Activated naive CD4-positive, alpha-beta T cell treated with anti-CD3 and anti-CD28 coated beads, Interleukin-2, amount 10 ng/mL, durations not matched to agents 7 days and 5 days (primary cell): ENCODE data around the gene GCN1.
A peak's percentile ranks its signal among the peaks of the same experiment; 100 is the strongest.

Source experiments
- CTCF ChIA-PET: fragments of 350-600 bp; sonication (Branson Sonifier 250); formaldehyde crosslinking; loops from one replicate; lab custom pipeline; 2021; ENCODE audit warnings: antibody characterized with exemption; lab: Charles Lee
- DNase-seq: peaks from one replicate; pipeline ENCODE4 v3.0.0-alpha.2; 2020
- H3K27ac Mint-ChIP-seq: one replicate; pipeline ENCODE4 v1.8.0; 2021; ENCODE audit warnings: mild to moderate bottlenecking, moderate library complexity, mixed read lengths
- H3K27me3 Mint-ChIP-seq: one replicate; pipeline ENCODE4 v1.8.0; 2021; ENCODE audit warnings: mild to moderate bottlenecking, mixed read lengths
- H3K36me3 Mint-ChIP-seq: one replicate; pipeline ENCODE4 v1.8.0; 2021; ENCODE audit warnings: mixed read lengths
- H3K4me1 Mint-ChIP-seq: one replicate; pipeline ENCODE4 v1.8.0; 2021; ENCODE audit warnings: mixed read lengths
- H3K4me3 Mint-ChIP-seq: one replicate; pipeline ENCODE4 v1.8.0; 2021; ENCODE audit warnings: mild to moderate bottlenecking, moderate library complexity, mixed read lengths
- H3K9me3 Mint-ChIP-seq: one replicate; pipeline ENCODE4 v1.8.0; 2021; ENCODE audit warnings: mixed read lengths

The GCN1 gene

GRCh38 chr12:120144215-120144614 lies 50.3 kb downstream of the GCN1 start:
- no peaks in the 10 kb centered on the region for H3K27me3 Mint-ChIP-seq
- H3K4me3 Mint-ChIP-seq, result no peak overlapping the region
- peaks cover 59% of the 10 kb centered on the region for H3K36me3 Mint-ChIP-seq
- no peak overlapping the region for H3K27ac Mint-ChIP-seq
- CTCF ChIA-PET, result no interaction called here
- peaks cover 2% of the 10 kb centered on the region for H3K4me1 Mint-ChIP-seq
- no peaks in the 10 kb centered on the region for H3K9me3 Mint-ChIP-seq
- no peak for DNase-seq

DNA sequence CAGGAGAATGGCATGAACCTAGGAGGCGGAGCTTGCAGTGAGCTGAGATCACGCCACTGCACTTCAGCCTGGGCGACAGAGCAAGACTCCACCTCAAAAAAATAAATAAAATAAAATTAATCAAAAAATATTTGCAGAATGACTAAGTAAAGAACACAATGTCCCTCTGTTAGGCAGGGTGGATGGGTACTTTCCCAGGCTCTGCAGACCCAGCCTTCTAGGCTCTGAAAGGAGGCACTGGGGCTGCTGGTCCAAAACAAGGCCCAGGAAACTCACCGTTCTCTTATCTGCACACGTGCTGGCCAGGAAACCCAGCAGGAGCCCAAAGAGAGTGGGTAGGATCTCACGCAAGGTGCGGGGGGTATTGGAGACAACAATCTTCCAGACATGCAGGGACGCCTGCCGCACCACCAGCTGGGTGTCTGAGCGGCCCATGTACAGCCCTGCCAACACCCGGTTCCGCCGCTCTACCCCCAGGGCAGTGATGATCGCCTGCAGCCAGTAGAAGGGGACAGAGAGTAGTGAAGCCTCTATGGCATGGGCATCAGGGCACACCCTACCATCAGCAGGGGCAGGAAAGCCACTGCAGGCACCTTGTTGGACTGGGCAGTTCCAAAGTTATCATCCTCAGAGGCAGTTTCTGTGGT lies 52.2 kb downstream of the GCN1 start:
- Mint-ChIP-seq H3K9me3 (no peaks in the 10 kb centered on the region), H3K36me3 (peaks cover 51% of the 10 kb centered on the region), H3K27ac (no peak overlapping the region), H3K4me1 (no peaks in the 10 kb centered on the region), H3K27me3 (no peaks in the 10 kb centered on the region), H3K4me3 (no peak overlapping the region)
- CTCF ChIA-PET, result no interaction called here
- no peak for DNase-seq

DNA sequence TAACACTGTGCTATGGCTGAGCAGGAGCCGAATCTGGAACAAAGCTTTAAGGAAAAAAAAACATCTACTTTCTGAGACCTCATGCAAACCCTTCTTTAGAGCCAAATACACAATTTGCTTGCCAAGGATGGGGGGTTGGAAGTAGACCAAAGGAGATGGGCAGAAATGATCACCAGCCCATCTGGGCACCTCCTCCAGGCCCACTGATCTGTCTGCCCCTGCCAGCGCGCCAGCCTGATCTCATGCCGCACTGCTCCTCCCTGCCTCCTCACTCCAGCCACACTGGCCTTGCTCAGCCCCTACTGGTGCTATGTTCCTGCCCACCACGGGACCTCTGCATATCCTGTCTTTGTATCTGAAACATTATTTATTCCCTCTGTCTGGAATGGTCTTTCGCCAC lies 53.2 kb downstream of the GCN1 start:
- no peak for DNase-seq
- Mint-ChIP-seq H3K4me3 (no peak overlapping the region), H3K27ac (no peak overlapping the region), H3K36me3 (peaks cover 51% of the 10 kb centered on the region), H3K9me3 (no peaks in the 10 kb centered on the region), H3K27me3 (no peaks in the 10 kb centered on the region), H3K4me1 (no peaks in the 10 kb centered on the region)
- CTCF ChIA-PET, result no interaction called here

DNA sequence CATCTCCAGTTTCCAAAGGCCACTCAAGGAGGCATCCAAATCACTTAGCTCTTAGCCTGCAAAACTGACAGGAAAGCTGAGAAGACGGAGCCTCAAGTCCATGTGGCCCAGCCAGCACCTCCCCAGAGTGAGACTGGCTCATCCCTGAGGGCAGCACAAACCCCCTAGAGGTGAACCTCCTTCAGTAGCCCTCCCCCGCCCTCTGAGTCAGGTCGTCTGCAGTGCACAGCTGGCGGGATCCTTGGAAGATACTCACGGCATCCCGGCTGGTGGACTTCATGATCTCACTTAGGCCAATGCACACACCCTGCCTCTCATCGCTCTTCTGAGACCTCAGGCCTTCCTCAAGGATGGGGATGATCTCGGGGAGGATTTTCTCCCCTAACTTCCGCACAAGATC lies 53.9 kb downstream of the GCN1 start:
- no peak overlapping the region for H3K27ac Mint-ChIP-seq
- no peaks in the 10 kb centered on the region for H3K9me3 Mint-ChIP-seq
- no peak overlapping the region for H3K4me3 Mint-ChIP-seq
- peaks cover 51% of the 10 kb centered on the region for H3K36me3 Mint-ChIP-seq
- H3K27me3 Mint-ChIP-seq, result no peaks in the 10 kb centered on the region
- DNase-seq, result no peak
- no peaks in the 10 kb centered on the region for H3K4me1 Mint-ChIP-seq
- CTCF ChIA-PET, result no interaction called here

GRCh38 chr12:120139958-120140357 lies 54.6 kb downstream of the GCN1 start:
- Mint-ChIP-seq H3K9me3 (no peaks in the 10 kb centered on the region), H3K27ac (no peak overlapping the region), H3K4me1 (no peaks in the 10 kb centered on the region), H3K27me3 (no peaks in the 10 kb centered on the region), H3K4me3 (no peak overlapping the region), H3K36me3 (peaks cover 49% of the 10 kb centered on the region)
- CTCF ChIA-PET, result no interaction called here
- no peak for DNase-seq

DNA sequence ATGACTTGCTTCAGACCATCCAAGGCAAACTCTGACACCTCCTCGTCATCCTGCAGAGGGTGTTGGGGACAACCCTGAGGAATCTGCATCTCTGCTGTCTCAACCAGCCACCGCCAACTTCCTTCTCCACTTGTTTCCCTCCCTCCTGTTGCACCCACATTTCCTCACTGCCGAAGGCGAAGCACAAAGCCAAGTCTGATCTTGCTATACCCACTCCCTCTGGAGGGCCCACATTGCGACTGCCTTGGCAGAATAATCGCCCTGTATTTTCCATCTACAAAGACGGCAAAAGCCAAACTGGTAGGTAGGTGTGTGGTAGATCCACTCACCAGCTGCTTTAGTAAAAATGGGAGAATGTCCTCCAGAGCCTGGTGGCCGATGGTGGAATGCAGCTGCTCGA lies 56.1 kb downstream of the GCN1 start:
- H3K27ac Mint-ChIP-seq, result no peak overlapping the region
- H3K27me3 Mint-ChIP-seq, result no peaks in the 10 kb centered on the region
- no peaks in the 10 kb centered on the region for H3K9me3 Mint-ChIP-seq
- peaks cover 54% of the 10 kb centered on the region for H3K36me3 Mint-ChIP-seq
- no peaks in the 10 kb centered on the region for H3K4me1 Mint-ChIP-seq
- CTCF ChIA-PET, result no interaction called here
- no peak overlapping the region for H3K4me3 Mint-ChIP-seq
- DNase-seq, result no peak

- Mint-ChIP-seq H3K36me3 (peaks cover 58% of the 10 kb centered on the region), H3K9me3 (no peaks in the 10 kb centered on the region), H3K4me1 (no peaks in the 10 kb centered on the region), H3K27me3 (no peaks in the 10 kb centered on the region), H3K4me3 (no peak overlapping the region), H3K27ac (no peak overlapping the region)
- CTCF ChIA-PET, result no interaction called here
- DNase-seq, result no peak
Observed at GRCh38 chr12:120137833-120138232, 56.7 kb downstream of the GCN1 start.

DNA sequence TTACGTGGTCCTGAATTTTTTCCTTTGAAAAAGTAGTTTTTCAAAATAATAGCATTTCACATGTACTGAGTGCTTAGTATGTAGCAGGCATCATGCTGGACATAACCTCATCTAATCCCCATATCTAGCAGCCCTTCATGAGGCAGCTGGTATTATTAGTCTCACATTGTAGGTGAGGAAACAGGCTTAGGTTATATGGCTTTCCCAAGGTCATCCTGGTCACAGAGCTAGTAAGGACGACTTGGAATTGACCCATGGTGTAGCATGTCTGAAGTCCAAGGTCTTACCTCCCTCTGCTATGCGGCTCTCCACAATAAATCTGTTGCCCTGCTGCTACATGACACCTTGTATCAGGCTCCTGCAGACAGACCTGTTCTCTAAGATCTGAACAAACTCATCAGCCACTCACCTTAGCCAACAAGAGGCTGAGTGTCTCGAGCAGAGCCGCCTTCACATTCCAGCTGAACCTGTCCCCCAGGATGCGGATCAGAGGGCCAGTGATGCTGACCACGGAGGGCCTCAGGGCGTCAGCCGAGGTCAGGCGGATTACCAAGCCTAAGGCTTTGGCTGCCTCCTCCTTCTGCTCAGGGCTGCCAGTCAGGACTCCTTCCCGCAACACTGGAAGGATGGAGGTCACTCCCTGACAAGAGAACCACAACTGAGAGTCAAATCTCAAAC lies 58.3 kb downstream of the GCN1 start:
- CTCF ChIA-PET, result interaction anchor here (1.0 to 1.1 kb wide), 2 partner anchors 10 to 205 kb away, joined by 3 to 5 read pairs; no protein-coding TSS in a partner anchor

DNA sequence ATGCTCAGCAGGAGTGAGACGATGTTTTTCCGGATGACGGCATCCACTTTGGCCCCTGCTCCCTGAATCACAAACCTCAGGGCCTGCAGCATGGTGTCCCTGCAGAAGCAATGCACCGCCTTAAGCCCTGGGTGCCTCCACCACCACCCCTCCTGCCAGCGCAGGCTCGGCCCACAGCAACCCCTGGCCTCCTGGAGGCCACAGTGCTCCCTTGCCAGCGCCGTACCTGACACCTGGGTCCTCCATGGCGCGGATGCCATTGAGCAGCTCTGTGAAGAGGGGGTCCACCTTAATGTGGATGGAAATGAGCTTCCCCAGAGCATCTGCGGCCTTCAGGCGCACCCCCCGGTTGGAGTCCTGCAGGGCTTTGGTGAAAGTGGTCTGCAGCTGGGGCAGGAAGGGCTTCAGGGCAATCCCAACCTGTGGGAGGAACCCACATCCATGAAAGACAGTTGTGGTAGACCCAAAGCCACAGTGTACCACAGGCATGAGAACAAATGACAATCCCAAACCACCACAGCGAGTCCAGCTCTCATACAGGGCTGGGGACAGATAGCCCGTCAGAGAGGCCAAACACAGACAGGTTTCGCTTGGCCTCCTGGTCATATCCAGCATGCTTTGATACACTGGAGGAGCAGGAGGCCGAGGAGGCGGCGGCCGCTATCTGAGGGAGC lies 60.1 kb downstream of the GCN1 start:
- Mint-ChIP-seq H3K4me1 (no peaks in the 10 kb centered on the region), H3K27me3 (no peaks in the 10 kb centered on the region), H3K27ac (no peak overlapping the region), H3K36me3 (peaks cover 50% of the 10 kb centered on the region), H3K4me3 (no peak overlapping the region), H3K9me3 (no peaks in the 10 kb centered on the region)
- CTCF ChIA-PET, result no interaction called here
- DNase-seq, result no peak

More for the DNA sequence above, 58.3 kb downstream of the GCN1 start:
- Mint-ChIP-seq H3K27me3 (no peaks in the 10 kb centered on the region), H3K36me3 (peaks cover 59% of the 10 kb centered on the region), H3K9me3 (no peaks in the 10 kb centered on the region), H3K27ac (no peak overlapping the region), H3K4me3 (no peak overlapping the region), H3K4me1 (no peaks in the 10 kb centered on the region)
- DNase-seq, result no peak

DNA sequence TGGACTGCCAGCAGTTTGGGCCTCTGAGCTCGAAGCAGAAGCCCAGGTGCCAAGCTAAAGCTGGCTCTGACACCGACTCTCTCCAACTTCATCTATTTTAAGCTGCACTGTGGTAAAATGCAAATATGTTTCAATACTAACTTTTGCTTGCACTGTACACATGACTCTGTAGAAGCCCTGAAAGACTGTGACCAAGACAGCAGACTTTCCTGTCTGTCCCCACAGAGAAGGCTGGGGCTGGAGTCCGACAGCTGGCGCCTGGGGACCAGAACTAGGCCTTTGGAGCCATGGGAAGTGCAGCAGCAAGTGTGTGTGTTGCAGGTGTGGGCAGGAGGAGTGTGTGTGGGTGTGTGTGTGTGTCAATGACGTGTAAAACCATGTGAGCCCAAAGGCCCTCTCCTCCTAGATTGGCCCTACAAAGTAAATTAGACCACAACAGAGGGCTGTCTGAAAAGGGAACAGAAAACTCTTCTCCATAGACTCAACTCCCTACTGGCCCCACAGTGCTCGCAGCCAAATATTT lies 61.6 kb downstream of the GCN1 start:
- CTCF ChIA-PET, result interaction anchor here (0.6 kb wide), 1 partner anchor 39 kb away, joined by 3 read pairs; no protein-coding TSS in a partner anchor
- Mint-ChIP-seq H3K36me3 (peaks cover 53% of the 10 kb centered on the region), H3K4me1 (no peaks in the 10 kb centered on the region), H3K27me3 (no peaks in the 10 kb centered on the region), H3K27ac (no peak overlapping the region), H3K9me3 (no peaks in the 10 kb centered on the region), H3K4me3 (no peak overlapping the region)
- no peak for DNase-seq

GRCh38 chr12:120132054-120132836 lies 62.3 kb downstream of the GCN1 start:
- Mint-ChIP-seq H3K36me3 (peaks cover 57% of the 10 kb centered on the region), H3K9me3 (no peaks in the 10 kb centered on the region), H3K4me3 (no peak overlapping the region), H3K4me1 (peaks cover 4% of the 10 kb centered on the region), H3K27me3 (no peaks in the 10 kb centered on the region), H3K27ac (no peak overlapping the region)
- CTCF ChIA-PET, result interaction anchor here (0.6 to 1.6 kb wide), 2 partner anchors 9 to 39 kb away, joined by 3 to 5 read pairs; no protein-coding TSS in a partner anchor
- no peak for DNase-seq

- CTCF ChIA-PET, result interaction anchor here (1.6 kb wide), 1 partner anchor 8 kb away, joined by 5 read pairs; no protein-coding TSS in a partner anchor
- H3K36me3 Mint-ChIP-seq, result peaks cover 64% of the 10 kb centered on the region
- peaks cover 13% of the 10 kb centered on the region for H3K4me1 Mint-ChIP-seq
- H3K9me3 Mint-ChIP-seq, result no peaks in the 10 kb centered on the region
- no peak for DNase-seq
- no peak overlapping the region for H3K27ac Mint-ChIP-seq
- H3K4me3 Mint-ChIP-seq, result no peak overlapping the region
- no peaks in the 10 kb centered on the region for H3K27me3 Mint-ChIP-seq
Observed at GRCh38 chr12:120131116-120131515, 63.4 kb downstream of the GCN1 start.

GRCh38 chr12:120130011-120130410 lies 64.5 kb downstream of the GCN1 start:
- Mint-ChIP-seq H3K27me3 (no peaks in the 10 kb centered on the region), H3K4me3 (no peak overlapping the region), H3K9me3 (no peaks in the 10 kb centered on the region), H3K36me3 (peaks cover 67% of the 10 kb centered on the region), H3K4me1 (peaks cover 14% of the 10 kb centered on the region), H3K27ac (no peak overlapping the region)
- no peak for DNase-seq
- CTCF ChIA-PET, result no interaction called here

DNA sequence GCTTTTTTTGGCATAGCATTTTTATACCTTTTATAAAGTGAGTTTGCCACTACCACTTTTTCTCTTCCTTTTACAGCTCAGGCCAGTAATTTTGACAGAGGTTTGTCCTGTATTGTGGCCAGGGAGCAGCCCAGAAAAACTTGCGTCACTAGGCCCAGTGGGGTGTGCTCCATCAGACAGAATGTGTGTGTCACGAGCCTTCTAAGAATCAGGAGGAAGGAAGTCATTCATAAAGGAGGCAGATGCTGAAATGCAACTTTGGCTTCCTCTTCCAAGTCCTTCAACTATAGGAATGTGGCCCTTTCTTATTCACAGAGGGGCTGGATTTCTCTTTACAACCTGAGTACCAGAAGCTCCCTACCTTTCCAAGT lies 67.9 kb downstream of the GCN1 start:
- peaks cover 36% of the 10 kb centered on the region for H3K4me1 Mint-ChIP-seq
- no peak overlapping the region for H3K4me3 Mint-ChIP-seq
- CTCF ChIA-PET, result interaction anchor here (1.2 to 1.6 kb wide), 2 partner anchors 9 to 21 kb away, joined by 4 to 5 read pairs; no protein-coding TSS in a partner anchor
- H3K9me3 Mint-ChIP-seq, result no peaks in the 10 kb centered on the region
- H3K27ac Mint-ChIP-seq, result peak overlapping the region; percentile 78
- no peaks in the 10 kb centered on the region for H3K27me3 Mint-ChIP-seq
- H3K36me3 Mint-ChIP-seq, result peaks cover 43% of the 10 kb centered on the region
- DNase-seq, result no peak
